ENCODE data around the gene CTSS. TPM values are rescaled to one million over a fixed set of nuclear protein-coding genes. Genes with fewer than 3 reads are reported as not detected.

CTSS gene
- total RNA-seq, 3 donors from 2014 or later (not counting 1 experiment from before 2014, with no cell fraction given) = 169 to 245 (median 229) TPM

DNA sequence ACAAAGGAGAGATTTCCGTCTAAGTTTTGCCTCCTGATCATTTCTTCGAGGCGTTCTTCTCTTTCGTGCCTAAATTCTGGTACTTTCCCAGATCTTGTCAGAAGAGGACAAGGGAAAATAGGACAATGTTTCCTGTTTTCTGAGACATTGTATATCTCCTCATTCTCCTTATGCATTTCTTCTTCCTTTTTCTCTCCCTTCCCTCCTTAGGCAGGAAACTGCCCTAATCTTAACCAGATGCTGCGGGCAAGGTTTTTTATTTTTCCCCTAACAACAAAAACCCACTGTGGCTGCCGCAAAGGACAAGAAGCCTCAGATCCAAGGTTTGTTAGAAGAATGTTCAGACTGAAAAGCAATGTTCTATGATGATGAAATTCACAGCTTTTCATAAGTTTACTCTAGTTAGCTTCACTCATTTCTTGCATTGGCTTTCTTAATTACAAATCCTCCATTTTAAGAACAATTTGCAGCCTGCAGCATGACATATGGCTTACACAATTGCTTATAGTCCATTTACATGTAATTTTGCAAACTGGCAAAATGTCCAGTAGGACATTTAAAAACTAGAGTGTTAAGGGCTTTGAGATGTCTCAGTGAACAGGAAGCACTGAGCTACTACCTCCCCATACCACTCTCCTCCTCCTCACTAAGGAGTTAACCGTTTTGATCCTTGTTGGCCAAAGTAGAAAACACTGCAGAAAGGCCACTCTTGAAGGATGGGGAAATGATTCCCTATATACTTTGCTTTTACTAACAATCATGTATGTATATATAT lies 41.9 kb upstream of the CTSS start:
- Mint-ChIP-seq H3K4me3 (peak overlapping the region; percentile 35), H3K4me1 (peaks cover 10 to 12% of the 10 kb centered on the region in 2 donors), H3K27ac (peak overlapping the region; percentile 35 to 47), H3K27me3 (ENCODE audit: low read depth in 2 of 2) (no peaks in the 10 kb centered on the region), H3K9me3 (no peaks in the 10 kb centered on the region), H3K36me3 (no peaks in the 10 kb centered on the region)
- intact Hi-C loops (cut with micrococcal nuclease) = no loop called here
- DNase-seq (no peak), ATAC-seq (no peak)
- Histone ChIP-seq H3K36me3 (ENCODE audit: control insufficient read depth, insufficient read depth, low read length) (peaks cover 15% of the 10 kb centered on the region), H3K9me3 (ENCODE audit: control insufficient read depth, insufficient read depth, low read length) (no peaks in the 10 kb centered on the region), H3K27ac (ENCODE audit: low read length) (no peak overlapping the region), H3K27me3 (ENCODE audit: control insufficient read depth, insufficient read depth, low read length) (no peaks in the 10 kb centered on the region), H3K4me3 (ENCODE audit: low read length) (no peak overlapping the region), H3K4me1 (ENCODE audit: control insufficient read depth, insufficient read depth, low read length) (no peaks in the 10 kb centered on the region)
- TF ChIP-seq CTCF (IDR thresholded peaks at IDR 0.05) = no peak
- 27% methylated on average over 4 of the region's 7 CpGs for WGBS (ENCODE audit: insufficient coverage)

GRCh38 chr1:150805899-150806298 lies 40.3 kb upstream of the CTSS start:
- H3K4me1 ChIP-seq (ENCODE audit: control insufficient read depth, insufficient read depth, low read length) = no peaks in the 10 kb centered on the region
- ATAC-seq (no peak), DNase-seq (no peak)
- peaks cover 2% of the 10 kb centered on the region for H3K36me3 ChIP-seq (ENCODE audit: control insufficient read depth, insufficient read depth, low read length)
- intact Hi-C loops (cut with micrococcal nuclease) = no loop called here
- H3K4me1 Mint-ChIP-seq = peaks cover 10 to 12% of the 10 kb centered on the region in 2 donors
- H3K27me3 Mint-ChIP-seq (ENCODE audit: low read depth in 2 of 2) = no peaks in the 10 kb centered on the region
- H3K9me3 ChIP-seq (ENCODE audit: control insufficient read depth, insufficient read depth, low read length) = no peaks in the 10 kb centered on the region
- no peak overlapping the region for H3K4me3 ChIP-seq (ENCODE audit: low read length)
- H3K27ac Mint-ChIP-seq = no peak overlapping the region
- no peaks in the 10 kb centered on the region for H3K36me3 Mint-ChIP-seq
- no peak overlapping the region for H3K4me3 Mint-ChIP-seq
- 89% methylated on average over 2 of the region's 4 CpGs for whole genome bisulfite sequencing (ENCODE audit: insufficient coverage)
- no peaks in the 10 kb centered on the region for H3K9me3 Mint-ChIP-seq
- no peak for TF ChIP-seq CTCF (IDR thresholded peaks at IDR 0.05)
- H3K27ac ChIP-seq (ENCODE audit: low read length) = no peak overlapping the region
- H3K27me3 ChIP-seq (ENCODE audit: control insufficient read depth, insufficient read depth, low read length) = no peaks in the 10 kb centered on the region

GRCh38 chr1:150804671-150805070 lies 39.1 kb upstream of the CTSS start:
- DNase-seq (no peak), ATAC-seq (no peak)
- Histone ChIP-seq H3K9me3 (ENCODE audit: control insufficient read depth, insufficient read depth, low read length) (no peaks in the 10 kb centered on the region), H3K4me1 (ENCODE audit: control insufficient read depth, insufficient read depth, low read length) (no peaks in the 10 kb centered on the region), H3K27me3 (ENCODE audit: control insufficient read depth, insufficient read depth, low read length) (no peaks in the 10 kb centered on the region), H3K36me3 (ENCODE audit: control insufficient read depth, insufficient read depth, low read length) (peaks cover 2% of the 10 kb centered on the region), H3K4me3 (ENCODE audit: low read length) (no peak overlapping the region), H3K27ac (ENCODE audit: low read length) (no peak overlapping the region)
- TF ChIP-seq CTCF (IDR thresholded peaks at IDR 0.05) = no peak
- no peaks in the 10 kb centered on the region for H3K36me3 Mint-ChIP-seq
- H3K4me1 Mint-ChIP-seq = peaks cover 10 to 12% of the 10 kb centered on the region in 2 donors
- no peaks in the 10 kb centered on the region for H3K9me3 Mint-ChIP-seq
- WGBS (ENCODE audit: insufficient coverage) = 95% methylated on average over 3 of the region's 3 CpGs
- H3K27ac Mint-ChIP-seq = no peak overlapping the region
- H3K4me3 Mint-ChIP-seq = no peak overlapping the region
- intact Hi-C loops (cut with micrococcal nuclease) = no loop called here
- H3K27me3 Mint-ChIP-seq (ENCODE audit: low read depth in 2 of 2) = no peaks in the 10 kb centered on the region

DNA sequence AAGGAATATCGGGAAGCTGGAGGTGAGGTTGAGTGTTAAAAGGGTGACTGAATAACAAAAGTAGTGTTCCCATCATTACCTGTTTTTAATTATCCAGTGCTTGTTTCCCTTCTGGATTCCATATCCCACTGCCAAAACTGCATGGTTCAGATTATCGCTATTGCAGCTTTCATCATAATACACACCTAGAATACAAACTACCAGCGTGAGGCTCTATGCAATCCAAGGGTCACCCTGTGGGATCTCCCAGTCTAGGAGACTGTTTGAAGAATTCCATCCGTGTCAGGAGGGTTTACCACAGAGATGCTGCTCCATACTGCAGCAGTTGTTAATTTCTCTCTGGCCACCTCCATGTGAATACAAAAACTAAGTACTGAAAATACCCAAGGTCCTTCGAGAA lies 33.5 kb upstream of the CTSS start:
- no peak for TF ChIP-seq CTCF (IDR thresholded peaks at IDR 0.05)
- Mint-ChIP-seq H3K27me3 (ENCODE audit: low read depth in 2 of 2) (no peaks in the 10 kb centered on the region), H3K9me3 (no peaks in the 10 kb centered on the region), H3K4me3 (no peak overlapping the region), H3K27ac (no peak overlapping the region), H3K4me1 (no peaks in the 10 kb centered on the region), H3K36me3 (peaks cover 15% of the 10 kb centered on the region)
- 94% methylated on average over 5 of the region's 5 CpGs for WGBS (ENCODE audit: insufficient coverage)
- no peak for DNase-seq
- no peak overlapping the region for H3K27ac ChIP-seq (ENCODE audit: low read length)
- H3K36me3 ChIP-seq (ENCODE audit: control insufficient read depth, insufficient read depth, low read length) = peaks cover 10% of the 10 kb centered on the region
- no peak overlapping the region for H3K4me3 ChIP-seq (ENCODE audit: low read length)
- H3K4me1 ChIP-seq (ENCODE audit: control insufficient read depth, insufficient read depth, low read length) = no peaks in the 10 kb centered on the region
- no peak for ATAC-seq
- intact Hi-C loops (cut with micrococcal nuclease) = no loop called here
- no peaks in the 10 kb centered on the region for H3K27me3 ChIP-seq (ENCODE audit: control insufficient read depth, insufficient read depth, low read length)
- H3K9me3 ChIP-seq (ENCODE audit: control insufficient read depth, insufficient read depth, low read length) = no peaks in the 10 kb centered on the region
